ENCODE measurements around the gene DPH7.
"Not testable (repeated sequence)": the region's sequence is repeated elsewhere in the genome, so short reads cannot be mapped to it uniquely, and the experiment has no call there.

Gene DPH7

GRCh38 chr9:137544176-137544760 is 34.5 kb downstream of the DPH7 start:
- peak; percentile 52 to 60 for DNase-seq

GRCh38 chr9:137543237-137543963 is 35.3 kb downstream of the DPH7 start:
- DNase-seq = no peak

- no peak for DNase-seq
These were observed 36.2 kb downstream of the DPH7 start for GRCh38 chr9:137542486-137542885.

GRCh38 chr9:137540536-137540935 is 38.2 kb downstream of the DPH7 start:
- no peak for DNase-seq

GRCh38 chr9:137538058-137538457 is 40.7 kb downstream of the DPH7 start:
- no peak for DNase-seq

- peak in 1 of 2 donors; percentile 7 for DNase-seq
These were observed 42.1 kb downstream of the DPH7 start for GRCh38 chr9:137536594-137537131.

GRCh38 chr9:137535120-137535428 is 43.7 kb downstream of the DPH7 start:
- DNase-seq = no peak

- peak; percentile 46 to 70 for DNase-seq
These were observed 44.2 kb downstream of the DPH7 start for GRCh38 chr9:137534256-137535119.

- DNase-seq = not testable (repeated sequence)
These were observed 45.7 kb downstream of the DPH7 start for GRCh38 chr9:137532891-137533468.

GRCh38 chr9:137531099-137531765 is 47.5 kb downstream of the DPH7 start:
- no peak for DNase-seq

GRCh38 chr9:137530331-137530730 is 48.4 kb downstream of the DPH7 start:
- peak; percentile 29 to 33 for DNase-seq

GRCh38 chr9:137524981-137525317 is 53.8 kb downstream of the DPH7 start:
- no peak for DNase-seq

GRCh38 chr9:137524161-137524980 is 54.4 kb downstream of the DPH7 start:
- no peak for DNase-seq

- DNase-seq = no peak
These were observed 55.8 kb downstream of the DPH7 start for GRCh38 chr9:137522746-137523455.

- DNase-seq = no peak
These were observed 57.2 kb downstream of the DPH7 start for GRCh38 chr9:137521405-137521985.

- no peak for DNase-seq
These were observed 57.9 kb downstream of the DPH7 start for GRCh38 chr9:137520614-137521404.

- no peak for DNase-seq
These were observed 59.2 kb downstream of the DPH7 start for GRCh38 chr9:137519553-137519952.

GRCh38 chr9:137518661-137519459 is 59.9 kb downstream of the DPH7 start:
- not testable (repeated sequence) for DNase-seq
